ENCODE measurements around the gene HCN3. TPM values are rescaled to one million over a fixed set of nuclear protein-coding genes. Genes with fewer than 3 reads are reported as not detected.

The HCN3 gene
- total and polyA plus RNA-seq, 2 of the 13 experiments (the other 11 are each of a cell fraction or from before 2014, with no cell fraction given): 2.4 to 10.2 TPM

DNA sequence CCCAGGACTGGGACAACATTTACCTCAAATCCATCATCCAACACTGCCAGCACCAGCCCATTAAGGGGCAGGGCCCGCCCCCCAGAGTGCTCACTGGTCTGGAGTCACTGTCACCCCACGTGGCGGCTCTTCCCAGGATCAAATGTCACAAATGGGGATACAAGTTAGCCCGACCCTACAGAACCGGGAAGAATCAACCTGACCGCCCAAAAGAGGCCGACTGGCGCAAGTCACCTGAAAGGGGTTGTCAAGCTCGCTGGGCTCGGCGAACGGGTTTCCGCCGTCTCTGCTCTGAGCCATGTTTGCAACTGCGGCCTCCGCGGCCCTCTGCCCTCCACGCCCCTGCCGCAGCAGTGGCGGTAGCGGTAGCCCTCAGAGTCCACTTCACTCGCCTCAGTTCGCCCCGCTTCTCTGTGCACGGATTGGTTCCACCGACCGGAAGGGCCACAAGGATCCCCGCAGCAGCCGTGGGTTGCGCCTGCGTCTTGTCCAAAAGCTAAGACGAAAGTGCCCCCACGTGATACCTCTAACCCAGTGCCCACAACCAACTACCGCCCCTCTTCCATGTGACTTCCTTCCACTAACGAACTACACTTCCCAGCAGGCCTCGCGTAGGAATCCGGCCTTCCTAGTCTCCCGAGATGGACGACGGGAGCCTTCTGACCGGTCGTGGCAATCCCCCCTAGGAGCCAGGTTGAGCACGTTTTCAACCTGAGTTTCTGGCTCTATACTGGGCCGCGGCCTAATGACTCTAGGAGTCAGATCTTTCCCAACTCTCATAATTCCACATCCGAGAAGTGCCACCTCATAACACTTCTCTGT lies 15.2 kb upstream of the HCN3 start, which contains the start of gene SCAMP3 (continued):
- TF ChIP-seq ZNF792 (CRISPR knock-in tag; IDR thresholded peaks at IDR 0.05): peak; percentile 60; the same call in 1 of the 2 replicates
- peak; percentile 83 for TF ChIP-seq ZNF607 (CRISPR knock-in tag; IDR thresholded peaks at IDR 0.05; ENCODE audit: borderline replicate concordance)
- TF ChIP-seq GABPA (IDR thresholded peaks at IDR 0.05; ENCODE audit: low read depth, low read length): peak; percentile 69
- peak; percentile 94 for TF ChIP-seq GABPA (CRISPR knock-in tag; IDR thresholded peaks at IDR 0.05; ENCODE audit: low read depth)
- peak; percentile 77; the same call in 1 of the 2 replicates for TF ChIP-seq BORCS8-MEF2B (CRISPR knock-in tag; IDR thresholded peaks at IDR 0.05)
- no peak for TF ChIP-seq ZNF337 (CRISPR knock-in tag; IDR thresholded peaks at IDR 0.05; ENCODE audit: borderline replicate concordance, low read depth)
- peak; percentile 88 for TF ChIP-seq ARNT2 (CRISPR knock-in tag; IDR thresholded peaks at IDR 0.05; ENCODE audit: low read depth)
- no peak; the same call in 1 of the 2 replicates for TF ChIP-seq ZSCAN31 (CRISPR knock-in tag; IDR thresholded peaks at IDR 0.05; ENCODE audit: low read depth)
- TF ChIP-seq, protein P1, sequence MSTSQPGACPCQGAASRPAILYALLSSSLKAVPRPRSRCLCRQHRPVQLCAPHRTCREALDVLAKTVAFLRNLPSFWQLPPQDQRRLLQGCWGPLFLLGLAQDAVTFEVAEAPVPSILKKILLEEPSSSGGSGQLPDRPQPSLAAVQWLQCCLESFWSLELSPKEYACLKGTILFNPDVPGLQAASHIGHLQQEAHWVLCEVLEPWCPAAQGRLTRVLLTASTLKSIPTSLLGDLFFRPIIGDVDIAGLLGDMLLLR (CRISPR knock-in tag; IDR thresholded peaks at IDR 0.05): peak; percentile 94; the same call in 1 of the 2 replicates
- TF ChIP-seq, protein P2, sequence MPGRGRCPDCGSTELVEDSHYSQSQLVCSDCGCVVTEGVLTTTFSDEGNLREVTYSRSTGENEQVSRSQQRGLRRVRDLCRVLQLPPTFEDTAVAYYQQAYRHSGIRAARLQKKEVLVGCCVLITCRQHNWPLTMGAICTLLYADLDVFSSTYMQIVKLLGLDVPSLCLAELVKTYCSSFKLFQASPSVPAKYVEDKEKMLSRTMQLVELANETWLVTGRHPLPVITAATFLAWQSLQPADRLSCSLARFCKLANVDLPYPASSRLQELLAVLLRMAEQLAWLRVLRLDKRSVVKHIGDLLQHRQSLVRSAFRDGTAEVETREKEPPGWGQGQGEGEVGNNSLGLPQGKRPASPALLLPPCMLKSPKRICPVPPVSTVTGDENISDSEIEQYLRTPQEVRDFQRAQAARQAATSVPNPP (CRISPR knock-in tag; IDR thresholded peaks at IDR 0.05): peak; percentile 72
- TF ChIP-seq, protein P3, sequence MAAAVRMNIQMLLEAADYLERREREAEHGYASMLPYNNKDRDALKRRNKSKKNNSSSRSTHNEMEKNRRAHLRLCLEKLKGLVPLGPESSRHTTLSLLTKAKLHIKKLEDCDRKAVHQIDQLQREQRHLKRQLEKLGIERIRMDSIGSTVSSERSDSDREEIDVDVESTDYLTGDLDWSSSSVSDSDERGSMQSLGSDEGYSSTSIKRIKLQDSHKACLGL (CRISPR knock-in tag; IDR thresholded peaks at IDR 0.05): peak; percentile 93
- TF ChIP-seq RFX5 (IDR thresholded peaks at IDR 0.05; ENCODE audit: low read depth, low read length): 0 out of 2 replicates have a peak, but pooled peaks have one; percentile 7
- peak; percentile 62 for TF ChIP-seq GATAD2A (CRISPR knock-in tag; IDR thresholded peaks at IDR 0.05)
- TF ChIP-seq, protein P4, sequence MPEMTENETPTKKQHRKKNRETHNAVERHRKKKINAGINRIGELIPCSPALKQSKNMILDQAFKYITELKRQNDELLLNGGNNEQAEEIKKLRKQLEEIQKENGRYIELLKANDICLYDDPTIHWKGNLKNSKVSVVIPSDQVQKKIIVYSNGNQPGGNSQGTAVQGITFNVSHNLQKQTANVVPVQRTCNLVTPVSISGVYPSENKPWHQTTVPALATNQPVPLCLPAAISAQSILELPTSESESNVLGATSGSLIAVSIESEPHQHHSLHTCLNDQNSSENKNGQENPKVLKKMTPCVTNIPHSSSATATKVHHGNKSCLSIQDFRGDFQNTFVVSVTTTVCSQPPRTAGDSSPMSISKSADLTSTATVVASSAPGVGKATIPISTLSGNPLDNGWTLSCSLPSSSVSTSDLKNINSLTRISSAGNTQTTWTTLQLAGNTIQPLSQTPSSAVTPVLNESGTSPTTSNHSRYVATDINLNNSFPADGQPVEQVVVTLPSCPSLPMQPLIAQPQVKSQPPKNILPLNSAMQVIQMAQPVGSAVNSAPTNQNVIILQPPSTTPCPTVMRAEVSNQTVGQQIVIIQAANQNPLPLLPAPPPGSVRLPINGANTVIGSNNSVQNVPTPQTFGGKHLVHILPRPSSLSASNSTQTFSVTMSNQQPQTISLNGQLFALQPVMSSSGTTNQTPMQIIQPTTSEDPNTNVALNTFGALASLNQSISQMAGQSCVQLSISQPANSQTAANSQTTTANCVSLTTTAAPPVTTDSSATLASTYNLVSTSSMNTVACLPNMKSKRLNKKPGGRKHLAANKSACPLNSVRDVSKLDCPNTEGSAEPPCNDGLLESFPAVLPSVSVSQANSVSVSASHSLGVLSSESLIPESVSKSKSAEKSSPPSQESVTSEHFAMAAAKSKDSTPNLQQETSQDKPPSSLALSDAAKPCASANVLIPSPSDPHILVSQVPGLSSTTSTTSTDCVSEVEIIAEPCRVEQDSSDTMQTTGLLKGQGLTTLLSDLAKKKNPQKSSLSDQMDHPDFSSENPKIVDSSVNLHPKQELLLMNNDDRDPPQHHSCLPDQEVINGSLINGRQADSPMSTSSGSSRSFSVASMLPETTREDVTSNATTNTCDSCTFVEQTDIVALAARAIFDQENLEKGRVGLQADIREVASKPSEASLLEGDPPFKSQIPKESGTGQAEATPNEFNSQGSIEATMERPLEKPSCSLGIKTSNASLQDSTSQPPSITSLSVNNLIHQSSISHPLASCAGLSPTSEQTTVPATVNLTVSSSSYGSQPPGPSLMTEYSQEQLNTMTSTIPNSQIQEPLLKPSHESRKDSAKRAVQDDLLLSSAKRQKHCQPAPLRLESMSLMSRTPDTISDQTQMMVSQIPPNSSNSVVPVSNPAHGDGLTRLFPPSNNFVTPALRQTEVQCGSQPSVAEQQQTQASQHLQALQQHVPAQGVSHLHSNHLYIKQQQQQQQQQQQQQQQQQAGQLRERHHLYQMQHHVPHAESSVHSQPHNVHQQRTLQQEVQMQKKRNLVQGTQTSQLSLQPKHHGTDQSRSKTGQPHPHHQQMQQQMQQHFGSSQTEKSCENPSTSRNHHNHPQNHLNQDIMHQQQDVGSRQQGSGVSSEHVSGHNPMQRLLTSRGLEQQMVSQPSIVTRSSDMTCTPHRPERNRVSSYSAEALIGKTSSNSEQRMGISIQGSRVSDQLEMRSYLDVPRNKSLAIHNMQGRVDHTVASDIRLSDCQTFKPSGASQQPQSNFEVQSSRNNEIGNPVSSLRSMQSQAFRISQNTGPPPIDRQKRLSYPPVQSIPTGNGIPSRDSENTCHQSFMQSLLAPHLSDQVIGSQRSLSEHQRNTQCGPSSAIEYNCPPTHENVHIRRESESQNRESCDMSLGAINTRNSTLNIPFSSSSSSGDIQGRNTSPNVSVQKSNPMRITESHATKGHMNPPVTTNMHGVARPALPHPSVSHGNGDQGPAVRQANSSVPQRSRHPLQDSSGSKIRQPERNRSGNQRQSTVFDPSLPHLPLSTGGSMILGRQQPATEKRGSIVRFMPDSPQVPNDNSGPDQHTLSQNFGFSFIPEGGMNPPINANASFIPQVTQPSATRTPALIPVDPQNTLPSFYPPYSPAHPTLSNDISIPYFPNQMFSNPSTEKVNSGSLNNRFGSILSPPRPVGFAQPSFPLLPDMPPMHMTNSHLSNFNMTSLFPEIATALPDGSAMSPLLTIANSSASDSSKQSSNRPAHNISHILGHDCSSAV (CRISPR knock-in tag; IDR thresholded peaks at IDR 0.05; ENCODE audit: borderline replicate concordance): peak; percentile 85; the same call in 1 of the 2 replicates
- TF ChIP-seq SAFB2 (CRISPR knock-in tag; IDR thresholded peaks at IDR 0.05; ENCODE audit: borderline replicate concordance, low read depth): peak; percentile 81; the same call in 1 of the 2 replicates
- no peak for TF ChIP-seq TCF7L2 (IDR thresholded peaks at IDR 0.05; ENCODE audit: low read depth, low read length)
- peak; percentile 76 for TF ChIP-seq HOXA3 (CRISPR knock-in tag; IDR thresholded peaks at IDR 0.05)
